Testis (tissue), 3 donors: ENCODE measurements around the gene TSKU. TPM values are rescaled to one million over a fixed set of nuclear protein-coding genes. Genes with fewer than 3 reads are reported as not detected.
A peak's percentile ranks its signal among the peaks of the same experiment; 100 is the strongest.

ENCODE experiments used
- DNase-seq: peaks from one replicate; pipeline ENCODE4 v3.0.0-alpha.2; 2019
- H3K27ac ChIP-seq, 2 donors: fragments of 200-600 bp; sonication (generic); one replicate each; pipeline ENCODE4 v1.5.1; 2019
- H3K27me3 ChIP-seq: fragments of 200-600 bp; sonication (generic); one replicate; pipeline ENCODE4 v1.5.1; 2019
- H3K36me3 ChIP-seq: fragments of 200-600 bp; sonication (generic); one replicate; pipeline ENCODE4 v1.5.1; 2017; ENCODE audit warnings: low read depth; ENCODE audit errors: missing control alignments
- H3K4me1 ChIP-seq: fragments of 200-600 bp; sonication (generic); one replicate; pipeline ENCODE4 v1.5.1; 2019
- H3K4me3 ChIP-seq, 2 donors: fragments of 200-600 bp; sonication (generic); one replicate each; pipeline ENCODE4 v1.5.1; 2017 to 2019
- H3K9me3 ChIP-seq: fragments of 200-600 bp; sonication (generic); one replicate; pipeline ENCODE4 v1.5.1; 2017
- CTCF ChIP-seq, 3 experiments: fragments of 450-650 bp in 2 of 3; fragments of 200-600 bp in 1 of 3; sonication (generic) in 1 of 3; IDR thresholded peaks; one replicate each; pipeline ENCODE4 v1.5.1; 2016 to 2019; ENCODE audit warnings: antibody characterized with exemption in 3 of 3, mild to moderate bottlenecking in 2 of 3, moderate library complexity in 1 of 3
- POLR2A ChIP-seq: fragments of 450-650 bp; IDR thresholded peaks from one replicate; pipeline ENCODE4 v1.6.1; 2017; ENCODE audit warnings: antibody characterized with exemption, mild to moderate bottlenecking, moderate library complexity
- WGBS, 2 donors: methylation state at CpG; one replicate each; pipeline ENCODE4 v1.1.5; 2018; 5-methylcytosine and 5-hydroxymethylcytosine counted together
- intact Hi-C: fragments of 100-400 bp; cut with DNase I; formaldehyde crosslinking; loops from one replicate; pipeline ENCODE4 v1.15.1; 2023; ENCODE audit warnings: low total_unique reads
- polyA plus RNA-seq: library from polyadenylated mRNA; stranded (reverse); fragments of 350-450 nt; fragmentation: Illumina TruSeq; extraction: RNeasy Lipid Tissue Mini Kit (QIAGEN cat#74804); gene quantifications from one replicate; pipeline ENCODE4 v1.2.3, GENCODE V29; 2014; ENCODE audit warnings: low read depth, low replicate concordance; ENCODE audit not compliant: insufficient read depth
- total RNA-seq, 2 donors: library from RNA; depleted of rRNA; stranded (reverse); fragments of >200 nt; gene quantifications; one replicate each; pipeline ENCODE4 v1.2.3, GENCODE V29; 2016

The TSKU gene
- total and polyA plus RNA-seq, 3 donors from 2014 or later, result 17.1 to 30.2 (median 25.9) TPM

DNA sequence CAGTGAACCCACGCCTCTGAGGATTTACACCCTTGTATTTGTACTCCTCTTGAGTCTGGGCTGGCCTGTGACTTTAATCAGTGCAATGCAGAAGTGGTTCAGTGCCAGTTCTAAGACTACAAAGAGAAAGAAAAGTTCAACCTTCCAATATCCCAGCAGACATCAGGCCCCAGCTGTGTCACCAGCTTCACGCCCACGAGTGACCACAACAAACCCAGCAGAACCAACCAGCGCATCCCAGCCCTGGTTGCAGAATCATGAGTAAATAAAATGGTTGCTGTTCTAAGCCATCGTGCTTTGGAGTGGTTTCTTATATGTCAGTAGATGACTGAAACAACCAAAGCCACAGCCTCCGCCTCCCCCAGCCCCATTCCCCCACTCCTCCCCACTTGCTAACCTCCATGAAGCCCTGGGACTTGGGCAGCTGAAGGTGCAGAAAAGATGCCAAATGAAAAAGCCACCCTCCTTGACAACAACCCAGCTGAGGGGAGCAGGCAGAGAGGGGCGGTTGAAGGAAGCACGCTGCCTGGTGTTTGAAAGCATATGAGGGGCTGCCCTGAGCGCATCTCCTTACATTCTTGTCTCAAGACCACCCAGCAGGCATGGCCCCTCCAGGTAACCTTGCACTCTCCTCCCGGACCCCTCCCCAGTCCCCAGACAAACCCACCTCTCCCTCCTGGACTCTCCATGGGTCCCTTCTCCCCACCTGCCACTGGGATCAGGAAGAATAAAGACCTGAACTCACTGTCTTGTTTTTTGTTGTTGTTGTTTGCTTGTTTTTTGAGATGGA is 20.9 kb downstream of the TSKU start:
- Histone ChIP-seq H3K9me3 (no peaks in the 10 kb centered on the region), H3K4me3 (no peak overlapping the region), H3K27ac (no peak overlapping the region), H3K36me3 (no peaks in the 10 kb centered on the region), H3K27me3 (no peaks in the 10 kb centered on the region), H3K4me1 (peaks cover 7% of the 10 kb centered on the region)
- 84 to 87% methylated on average over 10 of the region's 10 CpGs for whole genome bisulfite sequencing, 2 donors
- no peak for TF ChIP-seq POLR2A
- TF ChIP-seq CTCF (IDR thresholded peaks at IDR 0.05), result no peak
- intact Hi-C loops, result loop anchor here (10.0 kb wide), 1 partner anchor 111 kb away; no protein-coding TSS in a partner anchor
- no peak for DNase-seq

GRCh38 chr11:76805206-76805913 is 22.2 kb downstream of the TSKU start:
- no peaks in the 10 kb centered on the region for H3K36me3 ChIP-seq
- H3K4me1 ChIP-seq, result no peaks in the 10 kb centered on the region
- intact Hi-C loops, result loop anchor here (10.0 kb wide), 1 partner anchor 109 kb away; no protein-coding TSS in a partner anchor
- no peak overlapping the region for H3K27ac ChIP-seq
- DNase-seq, result no peak
- TF ChIP-seq POLR2A (no peak), CTCF (IDR thresholded peaks at IDR 0.05) (no peak)
- no peaks in the 10 kb centered on the region for H3K27me3 ChIP-seq
- no peak overlapping the region for H3K4me3 ChIP-seq
- H3K9me3 ChIP-seq, result no peaks in the 10 kb centered on the region
- WGBS, 2 donors, result 61 to 65% methylated on average over 8 of the region's 8 CpGs

- no peaks in the 10 kb centered on the region for H3K9me3 ChIP-seq
- H3K4me1 ChIP-seq, result no peaks in the 10 kb centered on the region
- no peak overlapping the region for H3K27ac ChIP-seq
- DNase-seq, result peak; percentile 15
- TF ChIP-seq CTCF (IDR thresholded peaks at IDR 0.05) (no peak), POLR2A (no peak)
- H3K36me3 ChIP-seq, result no peaks in the 10 kb centered on the region
- intact Hi-C loops, result loop anchor here (10.0 kb wide), 1 partner anchor 109 kb away; no protein-coding TSS in a partner anchor
- no peak overlapping the region for H3K4me3 ChIP-seq
- 91 to 97% methylated on average over 6 to 7 of the region's 7 CpGs for WGBS, 2 donors
- H3K27me3 ChIP-seq, result no peaks in the 10 kb centered on the region
These were observed 23.0 kb downstream of the TSKU start for GRCh38 chr11:76806131-76806530.

DNA sequence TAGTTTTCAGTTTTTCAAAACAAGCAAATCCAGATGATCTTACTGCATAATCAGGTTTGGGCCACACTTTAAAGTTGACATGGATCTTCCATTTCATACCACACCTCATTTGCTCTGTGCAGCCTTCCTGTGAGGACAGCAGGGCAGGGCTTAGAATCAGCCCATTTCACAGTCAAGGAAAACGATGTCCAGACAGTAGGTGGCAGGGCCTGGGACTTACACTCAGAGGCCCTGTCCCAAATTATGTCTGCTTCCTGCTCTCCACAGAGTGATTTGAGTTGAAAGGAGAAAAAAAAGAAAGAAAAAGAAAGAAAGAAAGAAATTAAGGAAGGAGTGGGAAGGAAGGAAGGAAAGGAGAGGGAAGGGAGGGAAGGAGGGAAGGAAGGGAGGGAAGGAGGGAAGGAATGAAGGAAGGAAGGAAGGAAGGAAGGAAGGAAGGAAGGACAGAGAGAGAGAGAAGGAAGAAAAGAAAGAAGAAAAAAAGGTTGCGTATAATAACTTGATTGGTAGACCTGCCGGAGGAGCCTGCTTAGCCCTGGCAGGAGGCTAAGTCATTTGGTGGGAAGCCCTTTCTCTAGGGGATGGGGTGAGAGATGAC is 23.6 kb downstream of the TSKU start:
- H3K4me1 ChIP-seq, result no peaks in the 10 kb centered on the region
- peak; percentile 11 for DNase-seq
- TF ChIP-seq CTCF (IDR thresholded peaks at IDR 0.05), result no peak
- TF ChIP-seq POLR2A, result no peak
- H3K4me3 ChIP-seq, result no peak overlapping the region
- no peaks in the 10 kb centered on the region for H3K9me3 ChIP-seq
- no peaks in the 10 kb centered on the region for H3K27me3 ChIP-seq
- 87 to 92% methylated on average over 3 of the region's 3 CpGs for WGBS, 2 donors
- H3K36me3 ChIP-seq, result no peaks in the 10 kb centered on the region
- intact Hi-C loops, result loop anchor here (10.0 kb wide), 1 partner anchor 108 kb away; no protein-coding TSS in a partner anchor
- no peak overlapping the region for H3K27ac ChIP-seq
